HEK293 (cell line): Measurements from ENCODE around the gene APC2.

Experiments
- KLF16 ChIP-seq: fragments of 450-650 bp; formaldehyde crosslinking; IDR thresholded peaks from 2 replicates; pipeline ENCODE4 v1.5.1; 2017; ENCODE audit warnings: missing biosample characterization, missing genetic modification characterization
- OSR2 ChIP-seq: fragments of 450-650 bp; formaldehyde crosslinking; IDR thresholded peaks from 2 replicates; pipeline ENCODE4 v1.5.1; 2016; ENCODE audit warnings: missing biosample characterization, missing genetic modification characterization
- PBX3 ChIP-seq: sonication (generic); formaldehyde crosslinking; IDR thresholded peaks from 2 replicates; pipeline ENCODE4 v1.8.1; 2022; ENCODE audit warnings: mild to moderate bottlenecking, moderate library complexity, missing genetic modification reagents
- REST ChIP-seq: fragments of 450-650 bp; formaldehyde crosslinking; IDR thresholded peaks from 2 replicates; pipeline ENCODE4 v1.5.1; 2016; ENCODE audit warnings: missing biosample characterization, missing genetic modification characterization
- SALL2 ChIP-seq: fragments of 450-650 bp; formaldehyde crosslinking; IDR thresholded peaks from 2 replicates; pipeline ENCODE4 v1.5.0; 2017; ENCODE audit warnings: missing biosample characterization, mild to moderate bottlenecking, missing genetic modification characterization, borderline replicate concordance
- SCRT1 ChIP-seq: fragments of 450-650 bp; formaldehyde crosslinking; IDR thresholded peaks from 2 replicates; pipeline ENCODE4 v1.5.1; 2016; ENCODE audit warnings: missing biosample characterization, missing genetic modification characterization, borderline replicate concordance
- SP7 ChIP-seq: fragments of 450-650 bp; formaldehyde crosslinking; IDR thresholded peaks from 2 replicates; pipeline ENCODE4 v1.5.1; 2016; ENCODE audit warnings: missing biosample characterization, missing genetic modification characterization
- ZBTB20 ChIP-seq: fragments of 450-650 bp; formaldehyde crosslinking; IDR thresholded peaks from 2 replicates; pipeline ENCODE4 v1.5.1; 2016; ENCODE audit warnings: missing biosample characterization, missing genetic modification characterization
- ZFHX2 ChIP-seq: fragments of 450-650 bp; formaldehyde crosslinking; conservative IDR thresholded peaks from 2 replicates; pipeline ENCODE4 v1.5.1; 2016; ENCODE audit warnings: missing biosample characterization, missing genetic modification characterization
- ZFP3 ChIP-seq: fragments of 450-650 bp; formaldehyde crosslinking; IDR thresholded peaks from 2 replicates; pipeline ENCODE4 v1.5.1; 2016; ENCODE audit warnings: low read depth, missing biosample characterization, missing genetic modification characterization
- ZNF121 ChIP-seq: fragments of 450-650 bp; formaldehyde crosslinking; IDR thresholded peaks from 2 replicates; pipeline ENCODE4 v1.5.1; 2016; ENCODE audit warnings: missing biosample characterization, missing genetic modification characterization
- ZNF146 ChIP-seq: fragments of 450-650 bp; formaldehyde crosslinking; IDR thresholded peaks from 2 replicates; pipeline ENCODE4 v1.5.1; 2016; ENCODE audit warnings: missing biosample characterization, missing genetic modification characterization
- ZNF2 ChIP-seq: fragments of 450-650 bp; formaldehyde crosslinking; IDR thresholded peaks from 2 replicates; pipeline ENCODE4 v1.5.1; 2016; ENCODE audit warnings: missing biosample characterization, missing genetic modification characterization
- ZNF292 ChIP-seq: fragments of 450-650 bp; formaldehyde crosslinking; IDR thresholded peaks from 2 replicates; pipeline ENCODE4 v1.5.1; 2016; ENCODE audit warnings: low read depth, missing biosample characterization, missing genetic modification characterization, borderline replicate concordance
- ZNF324 ChIP-seq: fragments of 450-650 bp; formaldehyde crosslinking; IDR thresholded peaks from 2 replicates; pipeline ENCODE4 v1.5.1; 2016; ENCODE audit warnings: missing biosample characterization, missing genetic modification characterization
- ZNF341 ChIP-seq: fragments of 450-650 bp; formaldehyde crosslinking; IDR thresholded peaks from 2 replicates; pipeline ENCODE4; 2016; ENCODE audit warnings: low read depth, missing biosample characterization, missing genetic modification characterization
- ZNF391 ChIP-seq: fragments of 450-650 bp; formaldehyde crosslinking; IDR thresholded peaks from 2 replicates; pipeline ENCODE4 v1.5.1; 2016; ENCODE audit warnings: low read depth, missing biosample characterization, missing genetic modification characterization, borderline replicate concordance
- ZNF398 ChIP-seq: fragments of 450-650 bp; formaldehyde crosslinking; IDR thresholded peaks from 2 replicates; pipeline ENCODE4 v1.5.1; 2017; ENCODE audit warnings: missing biosample characterization, missing genetic modification characterization
- ZNF518A ChIP-seq: fragments of 450-650 bp; formaldehyde crosslinking; conservative IDR thresholded peaks from 2 replicates; pipeline ENCODE4 v1.5.1; 2016; ENCODE audit warnings: low read depth, missing biosample characterization, missing genetic modification characterization
- ZNF548 ChIP-seq: fragments of 450-650 bp; formaldehyde crosslinking; IDR thresholded peaks from 2 replicates; pipeline ENCODE4 v1.5.1; 2016; ENCODE audit warnings: missing biosample characterization, missing genetic modification characterization
- ZNF654 ChIP-seq: fragments of 450-650 bp; formaldehyde crosslinking; IDR thresholded peaks from 2 replicates; pipeline ENCODE4 v1.5.1; 2016; ENCODE audit warnings: low read depth, missing biosample characterization, missing genetic modification characterization
- ZNF692 ChIP-seq: fragments of 450-650 bp; formaldehyde crosslinking; IDR thresholded peaks from 2 replicates; pipeline ENCODE4 v1.5.1; 2016; ENCODE audit warnings: missing biosample characterization, missing genetic modification characterization
- ZSCAN30 ChIP-seq: fragments of 450-650 bp; IDR thresholded peaks from 2 replicates; pipeline ENCODE4 v1.5.1; 2018; ENCODE audit warnings: missing biosample characterization, mild to moderate bottlenecking, missing genetic modification characterization, moderate library complexity
- TF ChIP-seq, protein P1 (sequence below): fragments of 450-650 bp; formaldehyde crosslinking; IDR thresholded peaks from 2 replicates; pipeline ENCODE4 v1.5.1; 2016; ENCODE audit warnings: missing biosample characterization, missing genetic modification characterization

APC2 gene

GRCh38 chr19:1438035-1438932 is 11.6 kb upstream of the APC2 start, which contains the start of gene RPS15 (continued):
- TF ChIP-seq ZNF398 (peak; percentile 94), ZNF324 (tag by site-specific recombination) (peak; percentile 91), OSR2 (no peak), KLF16 (peak; percentile 97), ZNF518A (tag by site-specific recombination) (peak; percentile 53; the same call in 1 of the 2 replicates), ZNF121 (tag by site-specific recombination) (peak; percentile 45; the same call in 1 of the 2 replicates), ZNF146 (tag by site-specific recombination) (peak; percentile 74), ZNF548 (tag by site-specific recombination) (no peak), ZNF292 (no peak), SP7 (tag by site-specific recombination) (peak; percentile 93), ZNF391 (tag by site-specific recombination) (peak; percentile 95; the same call in 1 of the 2 replicates), ZBTB20 (tag by site-specific recombination) (peak; percentile 39; the same call in 1 of the 2 replicates), PBX3 (CRISPR knock-in tag) (peak; percentile 80; the same call in 1 of the 2 replicates), ZNF654 (tag by site-specific recombination) (peak; percentile 38; the same call in 1 of the 2 replicates), ZFHX2 (tag by site-specific recombination) (peak; percentile 87), ZNF692 (tag by site-specific recombination) (peak; percentile 78), ZFP3 (tag by site-specific recombination) (no peak), SALL2 (tag by site-specific recombination) (no peak), ZNF341 (peak; percentile 58), ZSCAN30 (tag by site-specific recombination) (0 out of 2 replicates have a peak, but pooled peaks have one; percentile 71), REST (peak; percentile 76), ZNF2 (tag by site-specific recombination) (peak; percentile 97), SCRT1 (no peak)
- TF ChIP-seq, protein P1, sequence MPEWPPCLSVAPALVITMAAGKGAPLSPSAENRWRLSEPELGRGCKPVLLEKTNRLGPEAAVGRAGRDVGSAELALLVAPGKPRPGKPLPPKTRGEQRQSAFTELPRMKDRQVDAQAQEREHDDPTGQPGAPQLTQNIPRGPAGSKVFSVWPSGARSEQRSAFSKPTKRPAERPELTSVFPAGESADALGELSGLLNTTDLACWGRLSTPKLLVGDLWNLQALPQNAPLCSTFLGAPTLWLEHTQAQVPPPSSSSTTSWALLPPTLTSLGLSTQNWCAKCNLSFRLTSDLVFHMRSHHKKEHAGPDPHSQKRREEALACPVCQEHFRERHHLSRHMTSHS (tag by site-specific recombination), result peak; percentile 46; the same call in 1 of the 2 replicates
